Trophoblast cell (in vitro differentiated cells and primary cell): Measurements from ENCODE around the gene MST1.
A peak's percentile ranks its signal among the peaks of the same experiment; 100 is the strongest.

Source experiments
- DNase-seq, 2 donors: peaks; one replicate each; pipeline ENCODE4 v3.0.0-alpha.2; 2016
- H2AFZ ChIP-seq: 2 replicates; pipeline ENCODE4 v1.6.1; 2013; ENCODE audit warnings: low read length, moderate library complexity, mild to moderate bottlenecking; ENCODE audit not compliant: insufficient read depth, poor library complexity
- H2AK5ac ChIP-seq: 2 replicates; pipeline ENCODE4 v1.6.1; 2013; ENCODE audit warnings: mild to moderate bottlenecking, low read length
- H2BK120ac ChIP-seq: 2 replicates; pipeline ENCODE4 v1.6.1; 2013; ENCODE audit warnings: low read length, mild to moderate bottlenecking, moderate library complexity; ENCODE audit not compliant: insufficient read depth, poor library complexity
- H2BK12ac ChIP-seq: 2 replicates; pipeline ENCODE4 v1.6.1; 2013; ENCODE audit warnings: mild to moderate bottlenecking, low read length, moderate library complexity
- H2BK5ac ChIP-seq: 2 replicates; pipeline ENCODE4 v1.6.1; 2013; ENCODE audit warnings: low read length, low read depth, moderate library complexity, mild to moderate bottlenecking; ENCODE audit not compliant: poor library complexity
- H3K14ac ChIP-seq: 2 replicates; pipeline ENCODE4 v1.6.1; 2013; ENCODE audit warnings: mild to moderate bottlenecking, low read length
- H3K18ac ChIP-seq: 2 replicates; pipeline ENCODE4 v1.6.1; 2013; ENCODE audit warnings: mild to moderate bottlenecking, low read length
- H3K23ac ChIP-seq: 2 replicates; pipeline ENCODE4 v1.6.1; 2013; ENCODE audit warnings: low read length
- H3K27ac ChIP-seq: 2 replicates; pipeline ENCODE4 v1.5.1; 2013; ENCODE audit warnings: low read depth, mild to moderate bottlenecking, inconsistent platforms, low read length, moderate library complexity
- H3K27me3 ChIP-seq: 2 replicates; pipeline ENCODE4 v1.6.1; 2013; ENCODE audit warnings: inconsistent platforms, mild to moderate bottlenecking, low read length, moderate library complexity; ENCODE audit not compliant: insufficient read depth
- H3K36me3 ChIP-seq, 2 experiments: 1 replicate in 1 of 2; 2 replicates in 1 of 2; pipeline ENCODE4 v1.6.1; 2013; ENCODE audit warnings: low read length in 2 of 2, mild to moderate bottlenecking in 2 of 2, moderate library complexity in 1 of 2; ENCODE audit not compliant: insufficient read depth in 2 of 2, control insufficient read depth in 1 of 2
- H3K4ac ChIP-seq: 2 replicates; pipeline ENCODE4 v1.6.1; 2013; ENCODE audit warnings: low read depth, mild to moderate bottlenecking, low read length, moderate library complexity
- H3K4me1 ChIP-seq, 2 experiments: 1 replicate in 1 of 2; 2 replicates in 1 of 2; pipeline ENCODE4 v1.6.1; 2013; ENCODE audit warnings: low read length in 2 of 2, mild to moderate bottlenecking in 2 of 2, moderate library complexity in 1 of 2; ENCODE audit not compliant: insufficient read depth in 2 of 2, control insufficient read depth in 1 of 2
- H3K4me2 ChIP-seq: 2 replicates; pipeline ENCODE4 v1.6.1; 2013; ENCODE audit warnings: inconsistent platforms, mild to moderate bottlenecking, low read length, moderate library complexity
- H3K4me3 ChIP-seq: 2 replicates; pipeline ENCODE4 v1.5.1; 2013; ENCODE audit warnings: mild to moderate bottlenecking, low read depth, low read length, inconsistent platforms
- H3K79me1 ChIP-seq: one replicate; pipeline ENCODE4 v1.6.1; 2013; ENCODE audit warnings: low read length
- H3K79me2 ChIP-seq: 2 replicates; pipeline ENCODE4 v1.6.1; 2013; ENCODE audit warnings: low read length, mild to moderate bottlenecking; ENCODE audit not compliant: control insufficient read depth, insufficient read depth, poor library complexity
- H3K9ac ChIP-seq: 2 replicates; pipeline ENCODE4 v1.6.1; 2013; ENCODE audit warnings: mild to moderate bottlenecking, low read length
- H3K9me3 ChIP-seq: 2 replicates; pipeline ENCODE4 v1.6.1; 2013; ENCODE audit warnings: low read depth, mild to moderate bottlenecking, control low read depth, inconsistent platforms, low read length; ENCODE audit not compliant: insufficient read depth
- H4K12ac ChIP-seq: 2 replicates; pipeline ENCODE4 v1.6.1; 2013; ENCODE audit warnings: low read depth, mild to moderate bottlenecking, low read length, moderate library complexity
- H4K8ac ChIP-seq: 2 replicates; pipeline ENCODE4 v1.6.1; 2013; ENCODE audit warnings: low read depth, mild to moderate bottlenecking, low read length, moderate library complexity
- H4K91ac ChIP-seq: one replicate; pipeline ENCODE4 v1.6.1; 2013; ENCODE audit warnings: low read depth, mild to moderate bottlenecking, low read length, moderate library complexity
- WGBS: extraction: QIAGEN DNeasy Blood & Tissue Kit; methylation state at CpG from one replicate; pipeline ENCODE4 v1.1.7; 2013; ENCODE audit warnings: missing lambda C conversion rate; ENCODE audit not compliant: insufficient read length, insufficient coverage; ENCODE audit errors: extremely low coverage; 5-methylcytosine and 5-hydroxymethylcytosine counted together

Gene MST1

GRCh38 chr3:49671291-49672288 is 17.7 kb downstream of the MST1 start:
- H4K91ac ChIP-seq, result no peak overlapping the region
- no CpG with 5 or more reads among the region's 11 CpGs for WGBS
- no peak overlapping the region for H2BK5ac ChIP-seq

GRCh38 chr3:49670940-49671290 is 18.4 kb downstream of the MST1 start:
- no peak overlapping the region for H4K91ac ChIP-seq
- peaks cover 21 to 26% of the 10 kb centered on the region in 2 experiments for H3K4me1 ChIP-seq
- no peak overlapping the region for H3K27ac ChIP-seq
- H2AK5ac ChIP-seq, result no peak overlapping the region
- no peak overlapping the region for H2BK5ac ChIP-seq
- no peak overlapping the region for H2AFZ ChIP-seq
- H3K27me3 ChIP-seq, result no peaks in the 10 kb centered on the region
- no peak overlapping the region for H3K4ac ChIP-seq
- peaks cover 11% of the 10 kb centered on the region for H3K79me2 ChIP-seq
- peaks cover 17% of the 10 kb centered on the region for H3K79me1 ChIP-seq
- no peak overlapping the region for H2BK12ac ChIP-seq
- H4K12ac ChIP-seq, result no peak overlapping the region
- no peak overlapping the region for H3K14ac ChIP-seq
- H3K9me3 ChIP-seq, result no peaks in the 10 kb centered on the region
- no peak overlapping the region for H3K9ac ChIP-seq
- peaks cover 3 to 6% of the 10 kb centered on the region in 2 experiments for H3K36me3 ChIP-seq
- H4K8ac ChIP-seq, result no peak overlapping the region
- no CpG with 5 or more reads among the region's 6 CpGs for WGBS
- no peak overlapping the region for H3K4me2 ChIP-seq
- H3K4me3 ChIP-seq, result no peak overlapping the region
- H3K23ac ChIP-seq, result no peak overlapping the region
- no peak overlapping the region for H3K18ac ChIP-seq
- no peak overlapping the region for H2BK120ac ChIP-seq
- no peak for DNase-seq

More at GRCh38 chr3:49671291-49672288, 17.7 kb downstream of the MST1 start:
- Histone ChIP-seq H3K9ac (no peak overlapping the region), H4K12ac (no peak overlapping the region), H2BK120ac (no peak overlapping the region), H3K79me1 (peaks cover 17% of the 10 kb centered on the region), H3K79me2 (peaks cover 11% of the 10 kb centered on the region), H3K9me3 (no peaks in the 10 kb centered on the region), H3K23ac (no peak overlapping the region), H3K14ac (no peak overlapping the region), H3K36me3 (peaks cover 9 to 12% of the 10 kb centered on the region in 2 experiments), H2AFZ (no peak overlapping the region), H3K27ac (no peak overlapping the region), H3K4me1 (peaks cover 21 to 26% of the 10 kb centered on the region in 2 experiments), H3K27me3 (no peaks in the 10 kb centered on the region), H3K4me3 (no peak overlapping the region), H4K8ac (no peak overlapping the region), H3K4ac (no peak overlapping the region), H3K18ac (no peak overlapping the region), H2AK5ac (no peak overlapping the region), H3K4me2 (no peak overlapping the region), H2BK12ac (no peak overlapping the region)
- peak; percentile 49 to 81 for DNase-seq

- Histone ChIP-seq H4K12ac (no peak overlapping the region), H3K4me2 (peak overlapping the region; percentile 52), H2BK5ac (no peak overlapping the region), H2AK5ac (no peak overlapping the region), H3K4me1 (peaks cover 17 to 19% of the 10 kb centered on the region in 2 experiments), H4K91ac (no peak overlapping the region), H3K14ac (peak overlapping the region; percentile 4), H3K4me3 (no peak overlapping the region), H3K18ac (no peak overlapping the region), H4K8ac (no peak overlapping the region), H3K4ac (no peak overlapping the region), H3K23ac (no peak overlapping the region), H3K79me1 (peaks cover 15% of the 10 kb centered on the region), H3K27ac (peak overlapping the region; percentile 12), H2AFZ (no peak overlapping the region), H3K9me3 (no peaks in the 10 kb centered on the region), H3K27me3 (no peaks in the 10 kb centered on the region), H2BK120ac (no peak overlapping the region), H2BK12ac (no peak overlapping the region), H3K79me2 (peaks cover 7% of the 10 kb centered on the region), H3K36me3 (no peaks in the 10 kb centered on the region), H3K9ac (no peak overlapping the region)
- no CpG with 5 or more reads among the region's 3 CpGs for WGBS
- DNase-seq, result no peak
These were observed 19.9 kb downstream of the MST1 start for GRCh38 chr3:49669352-49669751.

- Histone ChIP-seq H3K4me3 (no peak overlapping the region), H2BK120ac (no peak overlapping the region), H3K4ac (no peak overlapping the region), H3K9ac (no peak overlapping the region), H2BK5ac (no peak overlapping the region), H3K4me1 (peaks cover 17 to 19% of the 10 kb centered on the region in 2 experiments), H3K9me3 (no peaks in the 10 kb centered on the region), H4K8ac (no peak overlapping the region), H3K79me1 (peaks cover 12% of the 10 kb centered on the region), H4K12ac (no peak overlapping the region), H3K79me2 (peaks cover 6% of the 10 kb centered on the region), H3K18ac (no peak overlapping the region), H3K23ac (no peak overlapping the region), H2BK12ac (no peak overlapping the region), H2AK5ac (no peak overlapping the region), H3K27ac (peak overlapping the region; percentile 22), H3K14ac (no peak overlapping the region), H3K27me3 (no peaks in the 10 kb centered on the region), H4K91ac (no peak overlapping the region), H3K4me2 (peak overlapping the region; percentile 52), H2AFZ (no peak overlapping the region), H3K36me3 (no peaks in the 10 kb centered on the region)
- peak; percentile 20 to 29 for DNase-seq
- no CpG with 5 or more reads among the region's 5 CpGs for WGBS
These were observed 20.4 kb downstream of the MST1 start for GRCh38 chr3:49668861-49669260.
